GM12874 (cell line): Measurements from ENCODE around the gene C1RL.

Source experiments
- TF ChIP-seq, protein P1 (sequence below): IDR thresholded peaks from 2 replicates; pipeline ENCODE4 v1.5.1; 2011; ENCODE audit warnings: low read depth, mild to moderate bottlenecking, control low read depth, low read length, moderate library complexity; ENCODE audit not compliant: insufficient read depth

The C1RL gene

DNA sequence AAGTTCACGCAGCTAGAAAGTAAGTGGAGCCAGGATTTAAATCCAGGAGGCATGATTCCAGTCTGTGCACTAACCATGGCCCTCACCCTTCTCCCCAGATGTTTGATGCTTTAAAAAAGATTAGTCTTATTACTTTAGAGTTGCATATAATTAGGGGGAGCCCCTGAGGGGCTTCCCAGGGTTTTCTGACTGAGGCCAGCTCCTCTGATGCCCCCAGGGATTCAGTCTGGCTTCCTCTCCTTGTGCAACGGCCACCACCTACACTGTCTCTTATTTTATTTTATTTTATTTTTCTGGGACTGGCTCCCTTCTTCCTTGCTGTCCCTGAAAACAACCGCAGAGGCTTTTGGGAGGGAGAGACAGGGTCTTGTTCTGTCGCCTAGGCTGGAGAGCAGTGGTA, 43.8 kb upstream of the C1RL start:
- TF ChIP-seq, protein P1, sequence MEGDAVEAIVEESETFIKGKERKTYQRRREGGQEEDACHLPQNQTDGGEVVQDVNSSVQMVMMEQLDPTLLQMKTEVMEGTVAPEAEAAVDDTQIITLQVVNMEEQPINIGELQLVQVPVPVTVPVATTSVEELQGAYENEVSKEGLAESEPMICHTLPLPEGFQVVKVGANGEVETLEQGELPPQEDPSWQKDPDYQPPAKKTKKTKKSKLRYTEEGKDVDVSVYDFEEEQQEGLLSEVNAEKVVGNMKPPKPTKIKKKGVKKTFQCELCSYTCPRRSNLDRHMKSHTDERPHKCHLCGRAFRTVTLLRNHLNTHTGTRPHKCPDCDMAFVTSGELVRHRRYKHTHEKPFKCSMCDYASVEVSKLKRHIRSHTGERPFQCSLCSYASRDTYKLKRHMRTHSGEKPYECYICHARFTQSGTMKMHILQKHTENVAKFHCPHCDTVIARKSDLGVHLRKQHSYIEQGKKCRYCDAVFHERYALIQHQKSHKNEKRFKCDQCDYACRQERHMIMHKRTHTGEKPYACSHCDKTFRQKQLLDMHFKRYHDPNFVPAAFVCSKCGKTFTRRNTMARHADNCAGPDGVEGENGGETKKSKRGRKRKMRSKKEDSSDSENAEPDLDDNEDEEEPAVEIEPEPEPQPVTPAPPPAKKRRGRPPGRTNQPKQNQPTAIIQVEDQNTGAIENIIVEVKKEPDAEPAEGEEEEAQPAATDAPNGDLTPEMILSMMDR, result no peak

DNA sequence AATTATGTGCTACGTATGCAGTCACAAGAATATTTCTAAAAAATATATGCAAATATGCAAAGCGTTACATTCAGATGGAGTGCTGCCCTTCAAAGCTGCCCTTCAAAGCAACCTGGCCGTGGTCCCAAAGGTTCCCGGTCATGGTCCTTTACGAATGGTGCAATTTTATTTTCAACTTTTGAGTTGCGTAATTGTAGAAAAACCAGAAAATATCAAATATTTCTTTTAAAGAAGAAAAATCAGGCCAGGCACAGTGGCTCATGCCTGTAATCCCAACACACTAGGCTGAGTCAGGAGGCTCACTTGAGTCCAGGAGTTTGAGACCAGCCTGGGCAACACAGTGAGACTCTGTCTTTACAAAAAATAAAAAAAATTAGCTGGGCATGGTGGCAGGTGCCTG, 42.5 kb upstream of the C1RL start:
- TF ChIP-seq, protein P1, result no peak

DNA sequence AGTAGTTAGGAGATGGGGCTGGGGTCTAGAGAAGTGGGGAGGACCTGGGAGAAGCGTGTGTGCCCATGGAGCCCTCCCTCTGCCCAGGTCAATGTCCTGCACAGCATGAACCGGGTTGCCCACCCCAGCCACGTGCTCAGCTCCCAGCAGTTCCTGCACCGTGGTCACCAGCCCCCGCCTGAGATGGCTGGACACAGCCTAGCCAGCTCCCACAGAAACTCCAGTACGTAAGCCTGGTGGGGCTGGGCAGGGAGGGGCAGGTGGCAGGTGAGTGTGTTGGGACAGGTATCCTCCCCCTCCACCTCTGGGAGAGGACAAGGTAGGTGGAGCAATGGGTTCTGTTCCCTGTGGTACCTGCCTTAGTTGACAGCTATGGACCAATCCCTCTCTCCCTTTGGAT, 41.8 kb upstream of the C1RL start:
- TF ChIP-seq, protein P1, result no peak

DNA sequence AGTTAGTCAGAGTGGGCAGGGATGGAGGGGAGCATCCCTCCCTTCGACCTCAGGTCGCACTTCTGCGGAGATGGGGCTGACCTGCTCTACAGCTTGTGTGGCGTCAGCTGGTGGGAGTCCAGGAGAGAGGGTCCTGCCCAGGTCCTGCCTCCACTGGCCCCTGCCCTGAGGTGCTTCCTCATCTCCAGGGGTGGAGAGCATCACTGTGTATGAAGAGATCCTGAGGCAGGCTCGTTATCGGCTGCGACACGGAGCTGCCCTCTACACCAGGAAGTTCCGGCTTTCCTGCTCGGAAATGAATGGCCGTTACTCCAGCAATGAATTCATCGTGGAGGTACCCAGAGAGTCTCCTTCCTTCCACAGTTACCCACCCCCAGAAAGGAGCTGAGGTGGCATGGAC, 41.3 kb upstream of the C1RL start:
- TF ChIP-seq, protein P1, result no peak

DNA sequence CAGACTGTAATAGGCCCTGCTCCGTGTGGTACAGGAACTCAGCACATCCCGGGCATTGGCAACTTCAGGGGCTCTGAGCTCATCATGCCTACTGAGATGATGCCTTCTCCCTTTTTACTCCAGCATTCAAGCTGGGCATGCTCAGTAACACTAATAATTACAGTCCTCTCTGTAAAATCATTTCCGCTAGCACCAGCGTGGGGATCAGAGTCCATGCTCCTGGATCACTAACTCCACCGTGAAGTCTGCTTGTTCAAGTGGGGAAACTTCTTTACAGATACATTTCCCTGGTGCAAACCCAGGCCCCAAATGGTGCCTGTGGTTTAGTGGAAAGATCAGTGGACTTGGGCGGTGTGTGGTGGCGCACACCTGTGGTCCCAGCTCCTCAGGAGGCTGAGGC, 37.9 kb upstream of the C1RL start:
- TF ChIP-seq, protein P1, result no peak

DNA sequence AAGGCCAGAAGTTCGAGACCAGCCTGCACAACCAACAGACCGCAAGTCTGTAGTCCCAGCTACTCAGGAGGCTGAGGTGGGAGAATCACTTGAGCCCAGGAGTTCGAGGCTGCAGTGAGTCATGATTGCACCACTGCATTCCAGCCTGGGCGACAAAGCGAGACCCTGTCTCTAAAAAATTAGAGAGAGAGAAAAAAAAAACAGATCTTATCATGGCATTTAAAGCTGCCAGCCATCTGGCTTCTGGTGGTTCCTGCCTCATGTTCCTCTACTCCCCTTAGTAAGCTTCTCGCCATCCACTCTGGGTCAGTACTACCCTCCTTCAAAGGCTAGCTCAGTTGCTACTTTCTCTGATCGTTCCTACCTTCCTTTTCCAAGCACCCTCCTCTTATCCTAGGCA, 37.2 kb upstream of the C1RL start:
- TF ChIP-seq, protein P1, result no peak

DNA sequence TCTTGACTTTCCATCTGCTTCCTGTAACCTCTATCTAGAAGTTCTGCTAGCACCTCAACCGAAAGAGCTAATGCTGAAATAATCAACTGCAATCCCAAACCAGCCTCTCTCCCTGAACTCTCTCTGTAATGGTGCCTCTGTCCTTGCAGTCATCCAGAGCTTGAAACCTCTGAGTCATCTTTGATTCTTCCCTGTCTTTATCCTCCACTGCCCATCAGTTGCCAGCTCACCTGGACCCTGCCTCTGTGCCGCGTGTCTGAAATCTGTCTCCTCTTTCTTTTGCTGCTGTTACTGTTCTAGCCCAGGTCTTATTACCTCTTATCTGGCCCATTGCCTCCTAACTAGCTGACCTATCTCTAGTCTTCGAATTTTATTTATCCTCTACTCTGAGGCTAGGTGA, 36.7 kb upstream of the C1RL start:
- TF ChIP-seq, protein P1, result no peak
